Neutrophil (primary cell): Measurements from ENCODE around the gene ACVR2B.

Source experiments
- H3K27ac ChIP-seq: fragments of 200-600 bp; sonication (generic); 2 replicates; pipeline ENCODE4 v1.5.1; 2016; ENCODE audit warnings: mild to moderate bottlenecking, moderate library complexity
- H3K27me3 ChIP-seq: fragments of 200-600 bp; sonication (generic); 2 replicates; pipeline ENCODE4 v1.6.0; 2016; ENCODE audit warnings: mild to moderate bottlenecking
- H3K36me3 ChIP-seq: fragments of 200-600 bp; sonication (generic); 2 replicates; pipeline ENCODE4 v1.5.1; 2017
- H3K4me1 ChIP-seq, 2 experiments: fragments of 200-600 bp in 1 of 2; sonication (generic) in 1 of 2; 1 replicate in 1 of 2; 2 replicates in 1 of 2; pipeline versions ENCODE4 v1.5.1 to v1.6.1; 2013 to 2016; ENCODE audit warnings: low read depth in 1 of 2, low read length in 1 of 2, mild to moderate bottlenecking in 1 of 2, moderate library complexity in 1 of 2; ENCODE audit not compliant: control insufficient read depth in 1 of 2, insufficient read depth in 1 of 2
- H3K4me3 ChIP-seq, 2 experiments: fragments of 200-600 bp in 1 of 2; sonication (generic) in 1 of 2; 1 replicate in 1 of 2; 2 replicates in 1 of 2; pipeline ENCODE4 v1.5.1; 2013 to 2016; ENCODE audit warnings: low read depth in 1 of 2, low read length in 1 of 2, mild to moderate bottlenecking in 1 of 2, moderate library complexity in 1 of 2
- H3K9me3 ChIP-seq: fragments of 200-600 bp; sonication (generic); 2 replicates; pipeline ENCODE4 v1.5.1; 2016
- CTCF ChIP-seq: fragments of 200-600 bp; sonication (generic); IDR thresholded peaks from 2 replicates; pipeline ENCODE4 v1.5.1; 2016; ENCODE audit warnings: antibody characterized with exemption

ACVR2B gene

GRCh38 chr3:38538773-38539353 lies 85.2 kb downstream of the ACVR2B start:
- Histone ChIP-seq H3K4me1 (no peaks in the 10 kb centered on the region), H3K36me3 (no peaks in the 10 kb centered on the region), H3K9me3 (no peaks in the 10 kb centered on the region), H3K27ac (no peak overlapping the region), H3K4me3 (no peak overlapping the region), H3K27me3 (no peaks in the 10 kb centered on the region)
- no peak for TF ChIP-seq CTCF

- no peaks in the 10 kb centered on the region for H3K27me3 ChIP-seq
- H3K27ac ChIP-seq = no peak overlapping the region
- H3K4me1 ChIP-seq = no peaks in the 10 kb centered on the region
- no peaks in the 10 kb centered on the region for H3K9me3 ChIP-seq
- no peaks in the 10 kb centered on the region for H3K36me3 ChIP-seq
- no peak for TF ChIP-seq CTCF
- H3K4me3 ChIP-seq = no peak overlapping the region
Observed at GRCh38 chr3:38541806-38542205, 88.1 kb downstream of the ACVR2B start.
